OCI-LY3 (cell line): Measurements from ENCODE around the gene PTPN5.

Experiments used
- EZH2phosphoT487 ChIP-seq: fragments of 200-600 bp; shearing (Covaris generic); IDR thresholded peaks from 2 replicates; pipeline ENCODE4 v1.6.1; 2018; ENCODE audit warnings: antibody characterized with exemption, mixed run types, low read depth
- TF ChIP-seq, protein P1 (sequence below): fragments of 200-600, 300-600 bp; sonication (generic); IDR thresholded peaks from 2 replicates; pipeline ENCODE4 v1.5.1; 2014; ENCODE audit warnings: antibody characterized with exemption, low read length, low read depth

DNA sequence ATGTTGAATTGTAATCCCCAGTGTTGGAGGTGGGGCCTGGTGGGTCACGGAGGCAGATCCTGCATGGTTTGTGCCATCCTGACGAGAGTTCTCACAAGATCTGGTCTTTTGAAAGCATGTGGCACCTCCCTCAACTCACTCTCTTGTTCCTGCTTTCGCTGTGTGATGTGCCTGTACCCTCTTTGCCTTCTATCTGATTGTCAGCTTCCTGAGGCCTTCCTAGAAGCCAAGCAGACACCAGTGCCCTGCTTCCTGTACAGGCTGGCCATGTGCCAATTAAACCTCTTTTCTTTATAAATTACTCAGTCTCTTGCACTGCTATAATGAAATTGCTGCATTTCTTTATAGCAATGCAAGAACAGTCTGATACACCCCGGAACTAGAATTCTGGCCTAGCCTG, 13.1 kb downstream of the PTPN5 start:
- TF ChIP-seq, protein P1, sequence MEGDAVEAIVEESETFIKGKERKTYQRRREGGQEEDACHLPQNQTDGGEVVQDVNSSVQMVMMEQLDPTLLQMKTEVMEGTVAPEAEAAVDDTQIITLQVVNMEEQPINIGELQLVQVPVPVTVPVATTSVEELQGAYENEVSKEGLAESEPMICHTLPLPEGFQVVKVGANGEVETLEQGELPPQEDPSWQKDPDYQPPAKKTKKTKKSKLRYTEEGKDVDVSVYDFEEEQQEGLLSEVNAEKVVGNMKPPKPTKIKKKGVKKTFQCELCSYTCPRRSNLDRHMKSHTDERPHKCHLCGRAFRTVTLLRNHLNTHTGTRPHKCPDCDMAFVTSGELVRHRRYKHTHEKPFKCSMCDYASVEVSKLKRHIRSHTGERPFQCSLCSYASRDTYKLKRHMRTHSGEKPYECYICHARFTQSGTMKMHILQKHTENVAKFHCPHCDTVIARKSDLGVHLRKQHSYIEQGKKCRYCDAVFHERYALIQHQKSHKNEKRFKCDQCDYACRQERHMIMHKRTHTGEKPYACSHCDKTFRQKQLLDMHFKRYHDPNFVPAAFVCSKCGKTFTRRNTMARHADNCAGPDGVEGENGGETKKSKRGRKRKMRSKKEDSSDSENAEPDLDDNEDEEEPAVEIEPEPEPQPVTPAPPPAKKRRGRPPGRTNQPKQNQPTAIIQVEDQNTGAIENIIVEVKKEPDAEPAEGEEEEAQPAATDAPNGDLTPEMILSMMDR, result no peak
- no peak for TF ChIP-seq EZH2phosphoT487
